Measurements from ENCODE around the gene LRTM2.

DNA sequence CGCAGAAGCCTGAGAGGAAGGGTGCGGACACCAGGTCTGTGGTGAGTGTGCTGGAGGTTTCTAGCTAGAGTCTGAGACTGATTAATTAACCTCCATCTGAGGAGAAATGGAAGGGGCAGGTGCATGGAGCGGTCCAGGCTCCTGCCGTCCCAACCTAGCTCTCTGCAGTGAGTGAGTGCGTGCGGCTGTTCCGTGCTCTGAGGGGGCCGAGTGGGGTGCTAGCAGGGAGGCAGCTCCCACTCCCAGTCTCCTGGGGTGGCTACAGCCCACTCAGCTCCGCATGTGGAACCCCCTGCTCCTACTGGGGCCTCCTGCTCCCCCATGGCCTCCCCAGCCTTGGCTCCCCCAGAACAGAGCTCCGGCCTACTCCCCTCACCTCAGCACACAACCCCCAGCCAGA is 2.9 kb downstream of the LRTM2 start:
- TF ChIP-seq ZFP3 (CRISPR knock-in tag; IDR thresholded peaks at IDR 0.05): no peak
- TF ChIP-seq, protein P1, sequence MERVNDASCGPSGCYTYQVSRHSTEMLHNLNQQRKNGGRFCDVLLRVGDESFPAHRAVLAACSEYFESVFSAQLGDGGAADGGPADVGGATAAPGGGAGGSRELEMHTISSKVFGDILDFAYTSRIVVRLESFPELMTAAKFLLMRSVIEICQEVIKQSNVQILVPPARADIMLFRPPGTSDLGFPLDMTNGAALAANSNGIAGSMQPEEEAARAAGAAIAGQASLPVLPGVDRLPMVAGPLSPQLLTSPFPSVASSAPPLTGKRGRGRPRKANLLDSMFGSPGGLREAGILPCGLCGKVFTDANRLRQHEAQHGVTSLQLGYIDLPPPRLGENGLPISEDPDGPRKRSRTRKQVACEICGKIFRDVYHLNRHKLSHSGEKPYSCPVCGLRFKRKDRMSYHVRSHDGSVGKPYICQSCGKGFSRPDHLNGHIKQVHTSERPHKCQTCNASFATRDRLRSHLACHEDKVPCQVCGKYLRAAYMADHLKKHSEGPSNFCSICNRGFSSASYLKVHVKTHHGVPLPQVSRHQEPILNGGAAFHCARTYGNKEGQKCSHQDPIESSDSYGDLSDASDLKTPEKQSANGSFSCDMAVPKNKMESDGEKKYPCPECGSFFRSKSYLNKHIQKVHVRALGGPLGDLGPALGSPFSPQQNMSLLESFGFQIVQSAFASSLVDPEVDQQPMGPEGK (CRISPR knock-in tag; IDR thresholded peaks at IDR 0.05; ENCODE audit: borderline replicate concordance): no peak
- no peak for TF ChIP-seq SNAI2 (CRISPR knock-in tag; IDR thresholded peaks at IDR 0.05)
- TF ChIP-seq TOX (CRISPR knock-in tag; IDR thresholded peaks at IDR 0.05; ENCODE audit: borderline replicate concordance): no peak
- no peak for TF ChIP-seq ARNTL (CRISPR knock-in tag; IDR thresholded peaks at IDR 0.05; ENCODE audit: borderline replicate concordance, low read depth)

Measured in SK-N-SH treated with all-trans-retinoic acid at 6 μM for 48 hours (cell line).